ENCODE measurements around the gene SLC35G3. TPM values are rescaled to one million over a fixed set of nuclear protein-coding genes. Genes with fewer than 3 reads are reported as not detected.

The SLC35G3 gene
- total RNA-seq, 1 donor from 2014 or later, result 0.16 TPM

DNA sequence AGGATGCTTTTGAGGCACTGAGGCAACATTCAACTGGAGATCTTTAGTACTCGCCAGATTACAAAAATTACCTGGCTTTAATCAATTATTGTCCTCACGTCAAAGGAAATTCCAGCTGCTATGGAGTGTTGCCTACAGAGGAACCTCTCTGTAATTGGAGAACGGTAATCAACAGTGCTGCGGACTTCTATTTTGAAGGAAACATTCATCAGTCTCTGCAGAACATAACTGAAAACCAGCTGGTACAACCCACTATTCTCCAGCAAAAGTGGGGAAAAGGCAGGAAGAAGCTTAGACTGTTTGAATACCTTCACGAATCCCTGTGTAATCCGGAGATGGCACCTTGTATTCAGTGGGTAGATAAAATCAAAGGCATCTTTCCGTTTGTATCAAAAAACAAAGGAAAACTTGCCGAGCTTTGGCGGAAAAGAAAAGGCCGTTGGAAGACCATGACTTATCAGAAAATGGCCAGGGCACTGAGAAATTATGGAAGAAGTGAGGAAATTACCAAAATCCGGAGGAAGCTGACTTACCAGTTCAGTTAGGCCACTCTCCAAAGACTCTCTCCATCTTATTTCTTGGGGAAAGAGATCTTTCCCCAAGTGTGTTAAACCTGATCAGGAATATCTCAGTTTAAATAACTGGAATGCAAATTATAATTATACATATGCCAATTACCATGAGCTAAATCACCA lies 3.0 kb downstream of the SLC35G3 start:
- Mint-ChIP-seq H3K9me3 (peaks cover 3% of the 10 kb centered on the region), H3K4me3 (no peak overlapping the region), H3K36me3 (ENCODE audit: low read depth) (no peaks in the 10 kb centered on the region), H3K27me3 (peaks cover 14% of the 10 kb centered on the region), H3K4me1 (no peaks in the 10 kb centered on the region), H3K27ac (no peak overlapping the region)
- TF ChIP-seq, protein P1, sequence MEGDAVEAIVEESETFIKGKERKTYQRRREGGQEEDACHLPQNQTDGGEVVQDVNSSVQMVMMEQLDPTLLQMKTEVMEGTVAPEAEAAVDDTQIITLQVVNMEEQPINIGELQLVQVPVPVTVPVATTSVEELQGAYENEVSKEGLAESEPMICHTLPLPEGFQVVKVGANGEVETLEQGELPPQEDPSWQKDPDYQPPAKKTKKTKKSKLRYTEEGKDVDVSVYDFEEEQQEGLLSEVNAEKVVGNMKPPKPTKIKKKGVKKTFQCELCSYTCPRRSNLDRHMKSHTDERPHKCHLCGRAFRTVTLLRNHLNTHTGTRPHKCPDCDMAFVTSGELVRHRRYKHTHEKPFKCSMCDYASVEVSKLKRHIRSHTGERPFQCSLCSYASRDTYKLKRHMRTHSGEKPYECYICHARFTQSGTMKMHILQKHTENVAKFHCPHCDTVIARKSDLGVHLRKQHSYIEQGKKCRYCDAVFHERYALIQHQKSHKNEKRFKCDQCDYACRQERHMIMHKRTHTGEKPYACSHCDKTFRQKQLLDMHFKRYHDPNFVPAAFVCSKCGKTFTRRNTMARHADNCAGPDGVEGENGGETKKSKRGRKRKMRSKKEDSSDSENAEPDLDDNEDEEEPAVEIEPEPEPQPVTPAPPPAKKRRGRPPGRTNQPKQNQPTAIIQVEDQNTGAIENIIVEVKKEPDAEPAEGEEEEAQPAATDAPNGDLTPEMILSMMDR (IDR thresholded peaks at IDR 0.05), result no peak
- DNase-seq (no peak), ATAC-seq (ENCODE audit: low read depth) (no peak)
- POLR2A ChIA-PET, result no interaction called here
- intact Hi-C loops (cut with micrococcal nuclease), result no loop called here
- CTCF ChIA-PET, result no interaction called here

DNA sequence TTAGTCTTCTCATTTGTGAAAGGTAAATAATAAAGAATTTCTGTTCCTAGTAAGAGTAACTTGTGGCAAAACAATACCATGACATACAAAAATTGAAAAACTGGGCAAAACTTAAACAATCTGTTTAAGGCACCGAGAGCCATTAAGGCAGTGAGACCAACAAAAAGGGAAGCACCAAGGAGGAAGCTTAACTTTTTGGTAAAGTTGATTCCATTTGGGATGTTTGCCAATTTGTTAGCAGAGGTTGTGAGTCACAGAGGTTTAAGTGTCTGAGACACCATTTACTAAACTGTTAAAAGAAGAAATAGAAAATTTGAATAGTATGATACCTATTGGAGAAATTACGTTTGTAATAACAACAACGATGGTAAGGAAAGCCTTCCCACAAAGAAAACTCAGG lies 4.9 kb downstream of the SLC35G3 start:
- TF ChIP-seq, protein P1 (IDR thresholded peaks at IDR 0.05), result no peak
- H3K36me3 Mint-ChIP-seq (ENCODE audit: low read depth), result no peaks in the 10 kb centered on the region
- no peaks in the 10 kb centered on the region for H3K4me1 Mint-ChIP-seq
- no peaks in the 10 kb centered on the region for H3K9me3 Mint-ChIP-seq
- ChIA-PET POLR2A (no interaction called here), CTCF (no interaction called here)
- intact Hi-C loops (cut with micrococcal nuclease), result no loop called here
- DNase-seq (no peak), ATAC-seq (ENCODE audit: low read depth) (no peak)
- H3K27me3 Mint-ChIP-seq, result peaks cover 20% of the 10 kb centered on the region
- no peak overlapping the region for H3K4me3 Mint-ChIP-seq
- H3K27ac Mint-ChIP-seq, result no peak overlapping the region

- H3K4me3 Mint-ChIP-seq, result no peak overlapping the region
- H3K4me1 Mint-ChIP-seq, result no peaks in the 10 kb centered on the region
- intact Hi-C loops (cut with micrococcal nuclease), result no loop called here
Measured at GRCh38 chr17:35188111-35188510, 6.1 kb downstream of the SLC35G3 start.

GRCh38 chr17:35187481-35187880 lies 6.7 kb downstream of the SLC35G3 start:
- Mint-ChIP-seq H3K27me3 (peaks cover 21% of the 10 kb centered on the region), H3K4me3 (no peak overlapping the region), H3K9me3 (no peaks in the 10 kb centered on the region), H3K36me3 (ENCODE audit: low read depth) (no peaks in the 10 kb centered on the region), H3K27ac (no peak overlapping the region), H3K4me1 (no peaks in the 10 kb centered on the region)
- TF ChIP-seq, protein P1 (IDR thresholded peaks at IDR 0.05), result no peak
- ATAC-seq (ENCODE audit: low read depth) (no peak), DNase-seq (no peak)
- ChIA-PET CTCF (no interaction called here), POLR2A (no interaction called here)
- intact Hi-C loops (cut with micrococcal nuclease), result no loop called here

More at GRCh38 chr17:35188111-35188510, 6.1 kb downstream of the SLC35G3 start:
- no peak overlapping the region for H3K27ac Mint-ChIP-seq
- CTCF ChIA-PET, result no interaction called here
- no peak for ATAC-seq (ENCODE audit: low read depth)
- no peaks in the 10 kb centered on the region for H3K9me3 Mint-ChIP-seq
- DNase-seq, result no peak
- peaks cover 20% of the 10 kb centered on the region for H3K27me3 Mint-ChIP-seq
- TF ChIP-seq, protein P1 (IDR thresholded peaks at IDR 0.05), result no peak
- POLR2A ChIA-PET, result no interaction called here
- no peaks in the 10 kb centered on the region for H3K36me3 Mint-ChIP-seq (ENCODE audit: low read depth)

DNA sequence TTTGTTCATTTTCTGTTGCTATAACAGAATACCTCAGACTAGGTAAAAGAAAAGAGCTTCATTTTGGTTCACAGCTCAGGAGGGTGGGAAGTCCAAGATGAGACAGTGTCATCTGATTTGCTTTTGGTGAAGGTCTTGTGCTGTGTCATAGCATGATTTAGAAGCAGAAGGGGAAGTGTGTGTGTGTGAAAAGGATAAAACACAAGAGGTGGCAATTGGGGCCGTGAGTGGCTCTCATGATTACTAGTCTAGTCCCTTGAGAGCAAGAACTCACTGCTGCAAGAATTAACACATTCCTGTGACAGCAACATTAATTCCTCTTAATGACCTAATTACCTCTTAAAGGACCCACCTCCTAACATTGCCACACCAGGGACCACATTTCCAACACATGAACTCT lies 8.3 kb downstream of the SLC35G3 start:
- POLR2A ChIA-PET, result no interaction called here
- no peaks in the 10 kb centered on the region for H3K4me1 Mint-ChIP-seq
- no peak overlapping the region for H3K4me3 Mint-ChIP-seq
- intact Hi-C loops (cut with micrococcal nuclease), result no loop called here
- no peaks in the 10 kb centered on the region for H3K36me3 Mint-ChIP-seq (ENCODE audit: low read depth)
- TF ChIP-seq, protein P1 (IDR thresholded peaks at IDR 0.05), result no peak
- no peaks in the 10 kb centered on the region for H3K9me3 Mint-ChIP-seq
- DNase-seq, result no peak
- ATAC-seq (ENCODE audit: low read depth), result peak; percentile 72
- H3K27ac Mint-ChIP-seq, result no peak overlapping the region
- CTCF ChIA-PET, result no interaction called here
- peaks cover 19% of the 10 kb centered on the region for H3K27me3 Mint-ChIP-seq

Data from activated B cell treated with CpG ODN at 0.5 μM for 24 hours (primary cell).